HG03460 (cell line): Measurements from ENCODE around the gene VAV3.
A peak's percentile ranks its signal among the peaks of the same experiment; 100 is the strongest.

ENCODE experiments used
- ATAC-seq: cut with Tn5 transposase; IDR thresholded peaks from one replicate; pipeline ENCODE4 v1.9.1; 2021; ENCODE audit not compliant: unreplicated experiment

The VAV3 gene

GRCh38 chr1:107939256-107939655 lies 25.7 kb downstream of the VAV3 start:
- no peak for ATAC-seq

- ATAC-seq, result no peak
These were observed 28.2 kb downstream of the VAV3 start for GRCh38 chr1:107936498-107937481.

- ATAC-seq, result peak; percentile 83
These were observed 29.4 kb downstream of the VAV3 start for GRCh38 chr1:107935396-107936064.

- ATAC-seq, result no peak
These were observed 30.4 kb downstream of the VAV3 start for GRCh38 chr1:107934578-107934977.

GRCh38 chr1:107933736-107934135 lies 31.2 kb downstream of the VAV3 start:
- ATAC-seq, result no peak

- no peak for ATAC-seq
These were observed 34.7 kb downstream of the VAV3 start for GRCh38 chr1:107930292-107930691.

- no peak for ATAC-seq
These were observed 37.2 kb downstream of the VAV3 start for GRCh38 chr1:107927820-107928219.

GRCh38 chr1:107926436-107927080 lies 38.4 kb downstream of the VAV3 start:
- no peak for ATAC-seq

- ATAC-seq, result no peak
These were observed 39.4 kb downstream of the VAV3 start for GRCh38 chr1:107925565-107925964.

GRCh38 chr1:107920999-107921398 lies 44.0 kb downstream of the VAV3 start:
- no peak for ATAC-seq

- no peak for ATAC-seq
These were observed 44.4 kb downstream of the VAV3 start for GRCh38 chr1:107920561-107920960.

GRCh38 chr1:107919953-107920352 lies 45.0 kb downstream of the VAV3 start:
- no peak for ATAC-seq

GRCh38 chr1:107914119-107914765 lies 50.7 kb downstream of the VAV3 start:
- no peak for ATAC-seq

GRCh38 chr1:107912656-107913055 lies 52.3 kb downstream of the VAV3 start:
- ATAC-seq, result no peak

- ATAC-seq, result no peak
These were observed 64.7 kb downstream of the VAV3 start for GRCh38 chr1:107900090-107900945.

GRCh38 chr1:107899655-107900054 lies 65.3 kb downstream of the VAV3 start:
- no peak for ATAC-seq

- ATAC-seq, result no peak
These were observed 67.3 kb downstream of the VAV3 start for GRCh38 chr1:107897438-107898345.

- ATAC-seq, result no peak
These were observed 68.0 kb downstream of the VAV3 start for GRCh38 chr1:107896936-107897335.

- ATAC-seq, result no peak
These were observed 68.6 kb downstream of the VAV3 start for GRCh38 chr1:107896401-107896800.
